ENCODE data around the gene SPATA3. TPM values are rescaled to one million over a fixed set of nuclear protein-coding genes. Genes with fewer than 3 reads are reported as not detected.
"Not testable (repeated sequence)": the region's sequence is repeated elsewhere in the genome, so short reads cannot be mapped to it uniquely, and the experiment has no call there.

The SPATA3 gene
- total RNA-seq, 1 donor from 2014 or later = not detected

DNA sequence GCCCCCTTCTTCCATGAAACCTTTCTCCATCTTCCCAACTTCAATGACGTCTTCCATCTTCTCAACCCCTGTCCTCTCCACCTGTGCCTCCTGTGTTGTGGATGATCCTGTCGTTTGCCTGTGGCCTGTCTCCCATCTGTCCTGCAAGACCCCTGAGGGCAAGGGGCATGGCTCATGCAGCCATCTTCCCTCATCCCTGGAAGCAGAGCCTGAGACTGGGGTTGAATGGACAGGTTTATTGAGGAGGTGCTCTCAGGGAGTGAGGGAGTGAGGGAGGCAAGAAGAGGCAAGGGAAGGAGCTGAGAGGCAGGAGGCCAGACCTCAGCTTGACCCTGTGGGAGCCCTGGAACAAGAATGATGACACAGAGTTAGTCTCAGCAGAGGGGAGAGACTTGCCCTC is 7.3 kb downstream of the SPATA3 start:
- ATAC-seq (ENCODE audit: low read depth) (no peak), DNase-seq (no peak)
- Mint-ChIP-seq H3K9me3 (peaks cover 7% of the 10 kb centered on the region), H3K27ac (no peak overlapping the region), H3K27me3 (peaks cover 41% of the 10 kb centered on the region), H3K4me3 (no peak overlapping the region), H3K4me1 (no peaks in the 10 kb centered on the region), H3K36me3 (ENCODE audit: low read depth) (no peaks in the 10 kb centered on the region)
- TF ChIP-seq, protein P1, sequence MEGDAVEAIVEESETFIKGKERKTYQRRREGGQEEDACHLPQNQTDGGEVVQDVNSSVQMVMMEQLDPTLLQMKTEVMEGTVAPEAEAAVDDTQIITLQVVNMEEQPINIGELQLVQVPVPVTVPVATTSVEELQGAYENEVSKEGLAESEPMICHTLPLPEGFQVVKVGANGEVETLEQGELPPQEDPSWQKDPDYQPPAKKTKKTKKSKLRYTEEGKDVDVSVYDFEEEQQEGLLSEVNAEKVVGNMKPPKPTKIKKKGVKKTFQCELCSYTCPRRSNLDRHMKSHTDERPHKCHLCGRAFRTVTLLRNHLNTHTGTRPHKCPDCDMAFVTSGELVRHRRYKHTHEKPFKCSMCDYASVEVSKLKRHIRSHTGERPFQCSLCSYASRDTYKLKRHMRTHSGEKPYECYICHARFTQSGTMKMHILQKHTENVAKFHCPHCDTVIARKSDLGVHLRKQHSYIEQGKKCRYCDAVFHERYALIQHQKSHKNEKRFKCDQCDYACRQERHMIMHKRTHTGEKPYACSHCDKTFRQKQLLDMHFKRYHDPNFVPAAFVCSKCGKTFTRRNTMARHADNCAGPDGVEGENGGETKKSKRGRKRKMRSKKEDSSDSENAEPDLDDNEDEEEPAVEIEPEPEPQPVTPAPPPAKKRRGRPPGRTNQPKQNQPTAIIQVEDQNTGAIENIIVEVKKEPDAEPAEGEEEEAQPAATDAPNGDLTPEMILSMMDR (IDR thresholded peaks at IDR 0.05) = no peak
- POLR2A ChIA-PET = no interaction called here
- CTCF ChIA-PET = no interaction called here
- intact Hi-C loops (cut with micrococcal nuclease) = no loop called here

DNA sequence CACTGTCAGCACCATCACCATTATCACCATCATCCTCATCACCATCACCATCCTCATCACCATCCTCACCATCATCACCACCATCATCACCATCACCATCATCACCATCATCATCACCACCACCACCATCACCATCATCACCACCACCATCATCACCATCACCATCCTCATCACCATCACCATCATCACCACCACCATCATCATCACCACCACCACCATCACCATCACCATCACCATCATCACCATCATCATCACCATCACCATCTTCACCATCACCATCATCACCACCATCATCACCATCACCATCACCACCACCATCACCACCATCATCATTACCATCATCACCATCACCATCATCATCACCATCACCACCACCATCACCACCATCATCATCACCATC is 9.0 kb downstream of the SPATA3 start:
- H3K27ac Mint-ChIP-seq; DNase-seq; intact Hi-C loops (cut with micrococcal nuclease); POLR2A ChIA-PET; ATAC-seq (ENCODE audit: low read depth); H3K9me3 Mint-ChIP-seq; H3K4me3 Mint-ChIP-seq; H3K36me3 Mint-ChIP-seq (ENCODE audit: low read depth); CTCF ChIA-PET; H3K4me1 Mint-ChIP-seq: not testable (repeated sequence)
- peaks cover 27% of the 10 kb centered on the region for H3K27me3 Mint-ChIP-seq

DNA sequence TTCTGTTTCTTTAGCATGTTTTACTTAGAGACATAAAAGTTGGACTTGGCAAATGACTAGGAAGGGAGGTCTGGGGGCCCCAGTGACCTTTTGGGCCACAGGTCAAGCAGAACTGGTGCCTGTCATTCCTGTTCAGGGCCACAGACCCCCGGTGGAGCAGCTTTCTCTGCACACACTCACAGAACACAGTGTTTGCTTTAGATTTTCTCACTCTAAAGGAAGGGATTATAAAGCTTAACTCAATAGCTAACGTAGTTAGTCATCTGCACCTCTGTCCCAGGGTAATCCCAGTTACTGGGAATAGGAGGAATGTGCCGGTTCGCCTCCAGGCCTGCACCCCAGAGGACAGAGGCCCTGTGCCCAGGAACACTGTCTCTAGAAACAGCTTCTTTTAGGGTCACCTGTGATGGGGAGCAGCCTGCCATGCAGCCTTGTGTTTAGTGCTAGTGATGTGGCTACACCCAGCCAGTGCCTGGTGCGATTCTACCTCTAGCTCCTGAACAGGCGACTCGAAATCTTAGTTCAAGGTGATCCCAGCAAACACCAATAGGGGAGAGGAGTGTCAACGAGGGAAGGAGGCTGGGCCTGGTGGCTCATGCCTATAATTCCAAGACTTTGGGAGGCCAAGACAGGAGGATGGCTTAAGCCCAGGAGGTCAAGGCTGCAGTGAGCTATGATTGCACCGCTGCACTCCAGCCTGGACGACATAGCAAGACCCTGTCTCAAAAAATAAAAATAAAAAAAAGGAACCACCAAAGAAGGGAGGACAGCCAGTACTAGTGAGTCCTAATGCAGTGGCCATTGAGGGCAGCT is 11.6 kb downstream of the SPATA3 start:
- ChIA-PET CTCF (interaction anchor here (0.8 kb wide), 1 partner anchor 444 kb away, joined by 5 read pairs; no protein-coding TSS in a partner anchor), POLR2A (no interaction called here)
- H3K4me3 Mint-ChIP-seq = no peak overlapping the region
- no peak overlapping the region for H3K27ac Mint-ChIP-seq
- DNase-seq = no peak
- TF ChIP-seq, protein P1 (IDR thresholded peaks at IDR 0.05) = no peak
- H3K36me3 Mint-ChIP-seq (ENCODE audit: low read depth) = no peaks in the 10 kb centered on the region
- H3K27me3 Mint-ChIP-seq = peaks cover 12% of the 10 kb centered on the region
- intact Hi-C loops (cut with micrococcal nuclease) = no loop called here
- peaks cover 7% of the 10 kb centered on the region for H3K9me3 Mint-ChIP-seq
- ATAC-seq (ENCODE audit: low read depth) = no peak
- no peaks in the 10 kb centered on the region for H3K4me1 Mint-ChIP-seq

DNA sequence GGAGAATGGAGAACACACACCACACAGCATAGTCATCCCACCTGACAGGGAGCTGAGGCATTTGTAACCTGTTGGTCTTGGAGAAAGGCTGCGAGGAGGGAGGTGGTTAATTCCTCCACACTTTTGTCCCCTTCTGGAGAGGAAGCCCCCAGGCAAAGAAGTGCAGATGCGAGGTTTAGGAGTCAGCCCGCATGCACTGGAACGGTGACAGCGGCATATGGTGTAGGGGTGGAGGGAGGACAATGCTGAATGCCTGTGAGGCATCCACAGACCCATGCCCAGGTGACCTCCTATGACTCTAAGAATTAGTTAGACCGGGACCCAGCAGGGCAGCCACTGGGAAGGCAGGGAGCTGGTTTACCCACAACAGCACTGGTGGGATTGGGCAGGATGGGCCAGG is 12.2 kb downstream of the SPATA3 start:
- H3K4me3 Mint-ChIP-seq = no peak overlapping the region
- peaks cover 7% of the 10 kb centered on the region for H3K9me3 Mint-ChIP-seq
- ChIA-PET POLR2A (no interaction called here), CTCF (no interaction called here)
- no peaks in the 10 kb centered on the region for H3K36me3 Mint-ChIP-seq (ENCODE audit: low read depth)
- H3K27ac Mint-ChIP-seq = no peak overlapping the region
- peaks cover 8% of the 10 kb centered on the region for H3K27me3 Mint-ChIP-seq
- H3K4me1 Mint-ChIP-seq = no peaks in the 10 kb centered on the region
- ATAC-seq (ENCODE audit: low read depth) (no peak), DNase-seq (no peak)
- intact Hi-C loops (cut with micrococcal nuclease) = no loop called here
- TF ChIP-seq, protein P1 (IDR thresholded peaks at IDR 0.05) = no peak

DNA sequence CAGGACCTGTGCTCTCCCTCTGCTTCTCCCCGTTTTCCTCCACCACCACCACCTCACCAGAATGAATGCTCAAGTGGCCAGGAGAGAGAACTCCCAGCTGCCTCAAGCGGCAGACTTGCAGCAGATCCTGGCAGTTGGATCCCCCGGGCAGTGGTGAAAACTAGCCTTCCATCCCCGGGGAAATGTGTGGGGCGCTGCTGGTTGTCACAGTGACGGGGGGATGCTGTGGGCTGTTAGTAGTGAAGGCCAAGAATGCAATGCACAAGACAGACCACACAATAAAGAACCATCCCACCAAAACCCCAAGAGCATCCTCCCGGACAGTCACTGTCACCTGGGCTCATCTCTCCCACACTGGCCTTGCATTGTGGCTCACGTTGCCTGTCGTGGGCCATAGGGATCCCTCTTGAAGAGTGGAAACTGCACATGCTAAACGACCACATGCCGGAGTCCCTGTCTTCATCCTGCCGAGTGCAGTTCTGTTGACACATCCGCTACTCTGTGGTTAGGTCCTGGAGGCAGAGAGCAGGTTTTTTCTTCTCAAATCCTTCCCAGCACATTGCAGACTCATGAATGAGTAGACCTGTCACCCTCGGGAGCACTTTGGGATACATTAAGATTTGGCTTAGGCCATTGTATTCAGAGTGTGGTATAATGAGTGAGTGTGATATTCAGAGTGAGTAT is 13.5 kb downstream of the SPATA3 start:
- intact Hi-C loops (cut with micrococcal nuclease) = no loop called here
- ChIA-PET CTCF (no interaction called here), POLR2A (no interaction called here)
- Mint-ChIP-seq H3K27me3 (peaks cover 6% of the 10 kb centered on the region), H3K4me1 (no peaks in the 10 kb centered on the region), H3K27ac (no peak overlapping the region), H3K4me3 (no peak overlapping the region), H3K9me3 (peaks cover 7% of the 10 kb centered on the region), H3K36me3 (ENCODE audit: low read depth) (no peaks in the 10 kb centered on the region)
- ATAC-seq (ENCODE audit: low read depth) (no peak), DNase-seq (no peak)
- TF ChIP-seq, protein P1 (IDR thresholded peaks at IDR 0.05) = no peak

All from activated B cell treated with CpG ODN at 0.5 μM for 24 hours (primary cell).